HS-5 (cell line): ENCODE measurements around the gene CTSW.
"Not testable (repeated sequence)": the region's sequence is repeated elsewhere in the genome, so short reads cannot be mapped to it uniquely, and the experiment has no call there.

Experiments used
- DNase-seq: peaks from one replicate; pipeline ENCODE4 v3.0.0-alpha.2; 2012; ENCODE audit warnings: low read depth

CTSW gene, protein sequence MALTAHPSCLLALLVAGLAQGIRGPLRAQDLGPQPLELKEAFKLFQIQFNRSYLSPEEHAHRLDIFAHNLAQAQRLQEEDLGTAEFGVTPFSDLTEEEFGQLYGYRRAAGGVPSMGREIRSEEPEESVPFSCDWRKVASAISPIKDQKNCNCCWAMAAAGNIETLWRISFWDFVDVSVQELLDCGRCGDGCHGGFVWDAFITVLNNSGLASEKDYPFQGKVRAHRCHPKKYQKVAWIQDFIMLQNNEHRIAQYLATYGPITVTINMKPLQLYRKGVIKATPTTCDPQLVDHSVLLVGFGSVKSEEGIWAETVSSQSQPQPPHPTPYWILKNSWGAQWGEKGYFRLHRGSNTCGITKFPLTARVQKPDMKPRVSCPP

GRCh38 chr11:65879617-65880016 lies at the start of gene CTSW:
CTSW (plus strand) TSS chr11:65879837; CDS start chr11:65879855, 18 bp downstream.
- DNase-seq = no peak

DNA sequence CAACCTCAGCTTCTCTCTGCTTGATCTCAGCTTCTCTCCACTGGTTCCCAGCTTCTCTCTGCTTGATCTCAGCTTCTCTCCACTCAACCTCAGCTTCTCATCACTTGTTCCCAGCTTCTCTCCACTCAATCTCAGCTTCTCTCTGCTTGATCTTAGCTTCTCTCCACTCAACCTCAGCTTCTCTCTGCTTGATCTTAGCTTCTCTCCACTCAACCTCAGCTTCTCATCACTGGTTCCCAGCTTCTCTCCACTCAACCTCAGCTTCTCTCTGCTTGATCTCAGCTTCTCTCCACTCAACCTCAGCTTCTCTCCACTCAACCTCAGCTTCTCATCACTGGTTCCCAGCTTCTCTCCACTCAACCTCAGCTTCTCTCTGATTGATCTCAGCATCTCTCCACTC lies 47.4 kb upstream of the CTSW start:
- not testable (repeated sequence) for DNase-seq

- DNase-seq = no peak
Observed at GRCh38 chr11:65833297-65834030, 46.2 kb upstream of the CTSW start, which contains the start of gene SNX32. SNX32 (plus strand) TSS chr11:65833963; CDS start chr11:65834066, 103 bp downstream.

DNA sequence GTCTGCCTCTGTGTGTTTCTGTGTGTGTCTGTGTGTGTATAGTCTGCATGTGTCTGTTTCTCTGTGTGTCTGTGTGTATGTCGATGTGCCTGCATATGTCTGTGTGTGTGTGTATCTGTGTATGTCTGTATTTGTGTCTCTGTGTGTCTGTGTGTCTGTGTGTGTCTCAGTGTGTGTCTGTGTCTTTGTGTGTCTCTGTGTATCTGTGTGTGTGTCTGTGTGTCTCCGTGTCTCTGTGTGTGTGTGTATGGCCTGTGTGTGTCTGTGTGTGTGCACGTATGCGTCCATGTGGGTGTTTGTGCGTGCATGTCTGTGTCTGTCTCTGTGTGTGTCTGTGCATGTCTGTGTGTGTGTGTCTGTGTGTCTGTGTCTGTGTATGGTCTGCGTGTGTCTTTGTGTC lies 45.4 kb upstream of the CTSW start:
- no peak for DNase-seq

DNA sequence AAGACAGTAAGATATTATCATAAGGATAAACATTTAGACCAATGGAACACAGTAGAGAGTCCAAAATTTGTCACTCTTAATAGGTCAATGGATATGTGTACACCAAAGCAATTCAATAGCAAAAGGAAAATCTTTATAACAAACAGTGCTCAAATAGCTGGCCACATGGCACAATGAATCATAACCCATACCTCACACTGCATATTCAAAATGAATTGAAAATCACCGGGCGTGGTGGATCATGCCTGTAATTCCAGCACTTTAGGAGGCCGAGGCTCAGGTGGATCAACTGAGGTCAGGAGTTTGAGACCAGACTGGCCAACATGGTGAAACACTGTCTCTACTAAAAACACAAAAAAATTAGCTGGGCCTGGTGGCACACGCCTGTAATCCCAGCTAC lies 37.5 kb upstream of the CTSW start:
- DNase-seq = no peak

- no peak for DNase-seq
Observed at GRCh38 chr11:65843811-65844210, 35.8 kb upstream of the CTSW start.

DNA sequence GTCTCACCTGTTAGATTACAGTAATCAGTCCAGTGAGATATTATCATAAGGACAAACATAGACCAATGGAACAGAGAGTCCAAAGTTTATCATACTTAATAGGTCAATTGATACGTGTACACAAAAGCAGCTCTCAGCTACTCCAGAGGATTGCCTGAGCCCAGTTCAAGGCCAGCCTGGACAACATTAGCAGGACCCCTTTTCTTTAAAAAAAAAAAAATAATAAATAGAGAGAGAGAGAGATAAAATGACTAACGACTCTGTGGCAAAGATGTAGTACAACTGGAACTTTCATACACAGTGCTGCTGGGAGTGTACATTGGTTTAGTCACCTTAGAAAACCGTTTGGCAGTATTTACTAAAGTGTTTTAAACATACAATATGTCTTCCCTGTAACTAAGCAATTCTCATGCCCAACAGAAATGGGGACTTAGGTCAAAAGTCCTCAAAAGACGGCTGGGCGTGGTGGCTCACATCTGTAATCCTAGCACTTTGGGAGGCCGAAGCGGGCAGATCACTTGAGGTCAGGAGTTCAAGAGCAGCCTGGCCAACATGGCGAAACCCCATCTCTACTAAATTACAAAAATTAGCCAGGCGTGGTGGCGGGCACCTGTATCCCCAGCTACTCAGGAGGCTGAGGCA lies 35.3 kb upstream of the CTSW start:
- no peak for DNase-seq

- no peak for DNase-seq
Observed at GRCh38 chr11:65847746-65848145, 31.9 kb upstream of the CTSW start.

DNA sequence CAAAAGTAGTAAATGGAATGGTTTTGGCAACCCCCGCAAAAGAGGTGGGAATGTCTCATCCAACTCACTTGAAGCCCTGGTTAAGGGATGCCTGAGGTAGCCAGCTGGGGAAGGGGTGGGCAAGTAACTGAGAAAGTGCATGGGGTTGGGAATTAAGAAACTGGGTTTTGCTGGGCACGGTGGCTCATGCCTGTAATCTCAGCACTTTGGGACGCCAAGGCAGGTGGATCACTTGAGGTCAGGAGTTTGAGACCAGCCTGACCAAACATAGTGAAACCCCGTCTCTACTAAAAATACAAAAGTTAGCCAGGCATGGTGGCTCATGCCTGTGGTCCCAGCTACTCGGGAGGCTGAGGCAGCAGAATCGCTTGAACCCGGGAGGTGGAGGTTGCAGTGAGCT lies 30.9 kb upstream of the CTSW start:
- not testable (repeated sequence) for DNase-seq

DNA sequence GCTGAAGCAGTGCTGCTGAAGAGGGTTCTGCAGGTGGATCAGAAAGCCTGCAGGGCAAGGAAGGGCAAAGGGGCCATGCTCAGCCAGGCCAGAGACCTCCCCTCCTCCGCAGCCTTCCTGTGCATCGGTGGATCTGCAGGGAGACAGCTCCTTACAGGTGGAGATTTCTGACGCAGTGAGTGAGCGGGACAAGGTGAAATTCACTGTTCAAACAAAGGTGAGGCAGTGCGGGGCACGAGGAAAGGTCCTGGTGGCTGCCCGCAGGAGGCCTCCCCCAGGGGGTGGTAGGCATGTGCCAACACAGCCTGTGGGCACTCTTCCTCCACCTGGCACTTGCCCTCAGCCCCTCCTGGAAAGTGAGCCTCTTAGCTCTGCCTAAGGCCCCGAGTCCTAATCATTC lies 30.3 kb upstream of the CTSW start:
- no peak for DNase-seq

- DNase-seq = no peak
Observed at GRCh38 chr11:65849771-65850216, 29.8 kb upstream of the CTSW start.

- no peak for DNase-seq
Observed at GRCh38 chr11:65850217-65851082, 29.2 kb upstream of the CTSW start.

DNA sequence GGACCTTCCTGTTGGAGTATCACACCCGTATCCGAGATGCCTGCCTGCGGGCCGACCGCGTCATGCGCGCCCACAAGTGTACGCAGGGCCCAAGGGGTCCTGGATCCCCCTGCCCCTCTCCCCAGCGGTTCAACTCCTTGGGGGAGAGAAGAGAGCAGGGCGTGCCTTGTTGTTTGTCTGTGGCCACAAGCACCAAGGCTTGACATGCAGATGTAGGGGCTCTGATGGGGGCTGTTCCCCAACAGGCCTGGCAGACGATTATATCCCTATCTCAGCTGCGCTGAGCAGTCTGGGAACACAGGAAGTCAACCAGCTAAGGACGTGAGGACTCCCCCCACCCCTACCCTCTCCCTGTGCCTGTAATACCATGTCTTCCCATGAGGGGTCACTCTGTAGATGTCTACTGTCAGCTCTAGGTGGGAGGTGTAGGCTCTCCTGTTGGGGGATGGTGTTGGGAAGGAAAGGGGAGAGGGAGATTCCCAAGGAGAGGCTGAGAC lies 28.5 kb upstream of the CTSW start:
- no peak for DNase-seq

- DNase-seq = no peak
Observed at GRCh38 chr11:65851811-65852507, 27.7 kb upstream of the CTSW start.

DNA sequence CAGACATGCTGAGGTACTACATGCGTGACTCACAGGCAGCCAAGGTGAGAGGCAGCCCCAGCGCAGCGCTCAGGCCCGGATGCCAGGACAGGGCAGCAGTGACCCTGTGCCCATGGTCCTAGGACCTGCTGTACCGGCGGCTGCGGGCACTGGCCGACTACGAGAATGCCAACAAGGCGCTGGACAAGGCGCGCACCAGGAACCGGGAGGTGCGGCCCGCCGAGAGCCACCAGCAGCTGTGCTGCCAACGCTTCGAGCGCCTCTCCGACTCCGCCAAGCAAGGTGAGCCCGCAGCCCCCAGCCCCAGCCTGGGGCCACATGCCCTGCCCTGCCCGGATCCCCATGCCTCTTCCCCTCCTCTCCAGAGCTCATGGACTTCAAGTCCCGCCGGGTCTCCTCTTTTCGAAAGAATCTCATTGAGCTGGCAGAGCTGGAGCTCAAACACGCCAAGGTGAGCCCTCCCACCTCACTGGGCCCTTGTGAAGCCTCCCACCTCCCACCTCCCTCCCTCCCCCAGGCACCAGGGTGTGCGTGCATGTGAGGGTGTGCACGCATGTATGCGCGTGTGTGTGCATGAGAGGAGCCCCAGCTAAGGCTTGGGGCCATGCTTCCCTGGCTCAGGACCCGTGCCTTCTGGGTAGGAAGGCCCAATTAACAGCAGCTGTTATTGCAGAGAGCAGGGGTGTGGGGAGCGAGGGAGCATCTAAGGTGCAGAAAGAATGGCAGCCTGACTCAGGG lies 27.0 kb upstream of the CTSW start:
- no peak for DNase-seq

GRCh38 chr11:65853246-65853979 lies 26.2 kb upstream of the CTSW start:
- DNase-seq = no peak

DNA sequence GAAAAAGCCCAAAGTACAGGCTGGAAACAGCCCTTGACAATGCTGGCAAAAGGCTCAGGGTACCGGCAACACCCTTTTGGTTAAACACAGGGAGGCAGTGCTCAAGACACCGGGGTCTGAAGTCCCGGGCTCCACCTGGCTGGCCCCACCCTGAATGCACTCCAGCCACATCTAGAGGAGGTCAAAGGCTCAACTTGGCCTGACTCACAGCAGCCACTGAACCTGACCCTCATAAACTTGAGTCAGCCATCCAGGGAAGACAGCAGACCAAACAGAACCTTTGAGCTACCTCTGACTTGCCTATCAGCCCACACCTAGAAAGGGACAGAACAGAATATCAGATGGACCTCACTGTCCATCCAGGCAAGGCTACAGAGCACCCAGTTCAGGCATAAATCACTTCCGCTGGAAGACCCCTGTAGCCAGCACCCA lies 25.5 kb upstream of the CTSW start:
- no peak for DNase-seq

GRCh38 chr11:65854852-65855837 lies 24.5 kb upstream of the CTSW start:
- no peak for DNase-seq
